ENCODE data around the gene LETM1. TPM values are rescaled to one million over a fixed set of nuclear protein-coding genes. Genes with fewer than 3 reads are reported as not detected.

LETM1 gene
- polyA plus RNA-seq, 3 donors, result 14.2 to 45.8 (median 19.9) TPM

DNA sequence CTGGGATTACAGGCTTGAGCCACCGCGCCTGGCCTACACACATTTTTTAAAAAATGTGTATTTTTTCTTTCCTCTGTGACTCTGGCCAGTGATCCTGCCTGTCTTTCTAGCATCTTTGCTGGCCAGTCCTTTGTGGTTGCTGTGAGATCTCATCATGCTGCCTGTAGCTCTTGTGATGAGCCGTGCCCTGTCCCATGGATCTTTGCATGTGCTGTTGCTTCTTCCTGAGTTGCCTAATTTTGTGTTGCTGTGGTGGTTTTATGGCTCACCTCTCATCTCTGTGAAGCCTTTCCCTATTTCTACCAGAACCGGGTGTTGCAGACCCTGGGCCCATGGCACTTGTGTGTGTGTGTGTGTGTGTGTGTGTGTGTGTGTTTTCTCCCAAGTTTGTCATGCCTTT is 23.5 kb upstream of the LETM1 start:
- no peak overlapping the region for H3K27ac ChIP-seq (ENCODE audit: low read depth, low read length)
- WGBS, 3 donors, result 79 to 93% (median 81%) methylated on average over 4 of the region's 4 CpGs

- H3K27ac ChIP-seq (ENCODE audit: low read depth, low read length), result no peak overlapping the region
- 52 to 93% (median 90%) methylated on average over 3 of the region's 3 CpGs for WGBS, 3 donors
Observed at GRCh38 chr4:1874201-1874600, 18.2 kb upstream of the LETM1 start.

DNA sequence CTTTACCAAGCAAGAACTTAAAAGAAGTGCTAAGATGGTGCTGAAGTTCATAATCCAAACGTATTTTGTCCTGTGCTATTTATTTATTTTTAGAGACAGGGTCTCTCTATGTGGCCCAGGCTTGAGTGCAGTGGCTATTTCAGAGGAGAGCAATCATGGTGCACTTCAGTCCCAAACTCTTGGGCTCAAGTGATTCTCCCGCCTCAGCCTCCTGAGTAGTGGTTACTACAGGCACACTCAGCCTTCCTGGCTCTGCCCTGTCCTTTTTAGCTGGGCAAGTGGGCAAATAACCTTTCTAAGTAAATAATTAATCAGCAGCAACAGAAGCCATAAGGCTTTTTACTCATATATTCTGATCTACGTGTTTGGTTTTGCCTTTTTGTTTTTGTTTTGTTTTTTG is 17.8 kb upstream of the LETM1 start:
- no peak overlapping the region for H3K27ac ChIP-seq (ENCODE audit: low read depth, low read length)
- WGBS, 3 donors, result 44 to 94% (median 76%) methylated on average over 3 of the region's 3 CpGs

DNA sequence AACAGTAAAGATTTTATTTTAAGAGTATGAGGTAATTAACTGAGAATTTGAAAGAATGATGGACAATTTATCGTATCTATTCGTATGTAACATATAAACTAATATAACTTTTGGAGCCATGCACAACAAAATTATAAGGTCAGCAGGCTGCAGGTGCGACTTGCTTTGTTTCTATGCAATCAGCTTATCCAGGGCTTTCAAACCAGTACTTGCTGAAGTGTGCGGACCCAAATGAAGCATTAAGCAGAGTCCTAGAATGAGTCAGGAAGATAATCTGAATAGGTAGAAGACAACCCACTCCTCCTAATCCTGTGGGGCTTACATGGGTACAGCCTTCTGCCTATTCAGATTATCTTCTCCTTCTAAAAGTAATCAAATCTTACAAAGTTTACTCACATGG is 17.3 kb upstream of the LETM1 start:
- WGBS, 3 donors, result 67 to 91% (median 91%) methylated on average over 4 of the region's 4 CpGs
- H3K27ac ChIP-seq (ENCODE audit: low read depth, low read length), result no peak overlapping the region

DNA sequence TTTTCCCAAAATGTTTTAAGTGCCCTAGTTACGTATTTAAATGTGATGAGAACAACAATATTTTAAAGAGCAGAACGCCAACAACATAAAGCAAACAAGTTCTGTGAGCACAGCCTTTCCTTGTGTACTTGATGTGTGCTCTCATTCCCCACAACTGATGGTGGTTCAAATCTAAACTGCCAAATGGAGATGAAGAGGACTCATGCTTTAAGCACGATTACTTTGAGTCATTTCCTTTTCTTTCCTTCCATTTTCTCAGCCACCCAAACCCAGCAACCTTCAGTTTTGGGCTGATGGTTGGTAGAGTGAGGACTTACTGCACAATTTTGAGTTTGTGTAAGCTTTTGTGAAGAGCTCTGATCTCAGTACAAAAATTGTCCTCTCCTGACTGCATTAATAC is 16.9 kb upstream of the LETM1 start:
- H3K27ac ChIP-seq (ENCODE audit: low read depth, low read length), result no peak overlapping the region
- WGBS, 3 donors, result 40 to 60% (median 56%) methylated on average over 3 of the region's 3 CpGs

DNA sequence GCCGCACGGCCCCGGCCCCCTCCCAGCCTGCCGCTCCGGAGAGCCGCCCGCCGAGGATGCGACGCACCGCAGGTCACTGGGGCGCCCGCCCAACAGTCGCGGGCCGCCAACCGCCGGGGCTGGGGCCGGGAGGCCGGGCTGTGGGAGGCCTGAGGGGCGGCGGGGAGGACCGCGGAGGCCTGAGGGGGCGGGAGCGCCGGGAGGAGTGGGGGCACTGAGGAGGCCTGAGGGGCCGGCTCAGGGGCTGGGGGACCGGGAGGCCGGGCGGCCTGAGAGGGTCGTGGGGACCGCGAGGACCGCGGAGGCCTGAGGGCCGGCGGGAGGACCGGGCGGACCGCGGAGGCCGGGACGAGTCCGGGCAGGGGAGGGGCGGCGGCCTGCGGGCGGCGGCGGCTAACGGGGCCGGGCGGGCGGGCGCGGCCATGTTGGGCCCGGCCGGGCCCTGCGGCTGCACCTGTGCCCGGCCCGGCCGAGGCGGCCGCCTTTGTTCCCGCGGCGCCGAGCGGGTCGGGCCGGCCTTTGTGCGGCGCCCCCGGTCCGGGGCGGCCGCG is 15.6 kb upstream of the LETM1 start:
- no peak overlapping the region for H3K27ac ChIP-seq (ENCODE audit: low read depth, low read length)
- WGBS, 3 donors, result 0 to 1% (median 0%) methylated on average over 26 to 79 of the region's 79 CpGs

DNA sequence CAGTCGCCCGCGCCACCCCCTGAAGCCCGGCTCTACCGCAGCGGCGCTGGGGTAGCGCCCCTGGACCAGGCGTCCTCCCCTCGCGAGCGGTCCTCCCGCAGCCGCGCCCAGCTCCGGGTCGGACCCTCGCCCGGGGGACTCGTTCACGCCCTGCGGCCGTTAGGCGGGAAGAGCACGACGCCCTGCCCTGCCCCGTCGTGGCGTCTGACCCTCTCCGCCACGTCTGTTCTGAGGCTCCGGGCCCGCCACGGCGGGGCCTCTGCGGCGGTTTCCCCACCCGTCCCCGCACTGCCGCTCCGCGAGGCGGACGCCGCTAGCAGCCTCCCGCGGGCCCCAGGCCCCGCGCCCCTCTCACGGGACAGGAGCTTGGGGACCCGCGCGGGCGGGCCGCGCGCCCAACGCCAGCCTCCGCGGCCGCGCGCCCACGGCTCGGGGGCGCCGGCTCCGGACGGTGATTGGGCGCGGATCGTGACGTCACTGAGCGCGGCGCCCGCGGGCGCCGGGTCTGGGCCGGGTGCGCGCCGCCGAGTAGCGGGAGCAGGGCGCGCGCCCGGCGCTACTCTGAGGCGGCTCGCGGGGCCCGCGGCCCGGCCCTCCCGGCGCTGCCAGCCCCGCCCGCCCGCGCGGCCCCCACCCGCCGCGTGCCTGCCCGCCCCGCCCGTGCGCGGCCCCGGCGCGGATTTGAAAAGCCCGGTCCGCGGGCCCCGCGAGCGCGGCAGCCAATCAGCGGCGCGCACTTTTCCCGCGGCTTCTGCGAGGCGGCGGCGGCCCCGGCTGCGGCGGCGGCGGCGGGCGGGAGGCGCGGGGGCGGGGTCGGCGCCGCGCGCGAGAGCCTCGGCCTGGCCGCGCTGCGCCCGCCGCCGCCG is 14.9 kb upstream of the LETM1 start, which contains the start of gene NSD2:
Gene NSD2, plus strand, starts transcription at position 816 of the 866 bp plus-strand sequence. CDS start 29,262 bp downstream, outside the sequence.
- peak within 1 kb of the TSS; percentile 7 for H3K27ac ChIP-seq (ENCODE audit: low read depth, low read length)
- 0% methylated on average over 50 to 151 of the region's 155 CpGs for WGBS, 3 donors

DNA sequence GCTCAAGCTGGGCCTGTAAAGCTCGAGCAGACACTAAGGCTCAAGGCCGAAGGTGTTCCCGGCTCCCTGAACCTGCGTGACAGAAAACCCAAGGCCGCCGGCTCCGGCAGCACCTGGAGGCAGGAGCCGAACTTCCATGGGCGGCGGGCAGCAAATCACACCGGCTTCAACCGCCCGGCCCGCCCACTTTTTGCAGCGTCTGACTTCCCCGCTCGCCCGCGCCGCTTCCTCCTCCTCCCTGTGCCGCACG is 14.3 kb upstream of the LETM1 start:
- H3K27ac ChIP-seq (ENCODE audit: low read depth, low read length), result peak overlapping the region; percentile 7
- 0% methylated on average over 11 to 22 of the region's 22 CpGs for WGBS, 3 donors

DNA sequence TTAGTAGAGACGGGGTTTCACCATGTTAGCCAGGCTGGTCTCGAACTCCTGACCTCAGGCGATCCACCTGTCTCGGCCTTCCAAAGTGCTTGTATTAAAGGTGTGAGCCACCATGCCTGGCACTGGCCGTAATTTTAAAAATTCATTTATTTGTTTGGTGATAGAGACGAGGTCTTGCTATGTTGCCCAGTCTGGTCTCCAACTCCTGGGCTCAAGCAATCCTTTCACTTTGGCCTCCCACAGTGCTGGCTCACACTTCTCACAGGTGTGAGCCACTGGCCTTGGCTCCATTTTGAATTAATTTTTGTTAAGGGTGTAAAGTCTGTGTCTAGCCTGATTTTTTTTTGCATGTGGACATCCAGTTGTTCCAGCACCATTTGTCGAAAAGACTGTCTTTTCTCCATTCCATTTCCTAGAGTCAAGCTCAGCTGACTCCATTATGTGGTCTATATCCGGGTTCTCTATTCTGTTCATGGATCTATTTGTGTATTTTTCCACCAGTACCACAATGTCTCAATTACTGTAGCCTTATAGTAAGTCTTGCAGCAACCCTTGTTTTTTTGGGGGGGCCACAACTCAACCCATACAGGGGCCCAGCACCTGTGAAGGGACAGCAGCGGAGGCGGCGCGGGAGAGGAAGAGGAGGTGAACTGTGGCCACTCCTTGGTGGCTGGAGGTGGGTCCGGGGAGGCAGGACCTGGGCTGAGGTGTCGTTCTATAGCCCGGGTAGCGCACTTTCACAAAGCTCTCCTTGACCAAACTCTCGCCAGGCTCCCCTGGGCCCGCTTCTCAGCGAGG is 13.8 kb upstream of the LETM1 start:
- peak overlapping the region; percentile 7 for H3K27ac ChIP-seq (ENCODE audit: low read depth, low read length)
- 43 to 55% (median 54%) methylated on average over 19 of the region's 19 CpGs for WGBS, 3 donors

- 90 to 97% (median 95%) methylated on average over 3 of the region's 3 CpGs for WGBS, 3 donors
- H3K27ac ChIP-seq (ENCODE audit: low read depth, low read length), result no peak overlapping the region
Observed at GRCh38 chr4:1868912-1869311, 13.0 kb upstream of the LETM1 start.

- 58 to 79% (median 72%) methylated on average over 5 of the region's 5 CpGs for WGBS, 3 donors
- no peak overlapping the region for H3K27ac ChIP-seq (ENCODE audit: low read depth, low read length)
Observed at GRCh38 chr4:1868293-1868692, 12.3 kb upstream of the LETM1 start.

DNA sequence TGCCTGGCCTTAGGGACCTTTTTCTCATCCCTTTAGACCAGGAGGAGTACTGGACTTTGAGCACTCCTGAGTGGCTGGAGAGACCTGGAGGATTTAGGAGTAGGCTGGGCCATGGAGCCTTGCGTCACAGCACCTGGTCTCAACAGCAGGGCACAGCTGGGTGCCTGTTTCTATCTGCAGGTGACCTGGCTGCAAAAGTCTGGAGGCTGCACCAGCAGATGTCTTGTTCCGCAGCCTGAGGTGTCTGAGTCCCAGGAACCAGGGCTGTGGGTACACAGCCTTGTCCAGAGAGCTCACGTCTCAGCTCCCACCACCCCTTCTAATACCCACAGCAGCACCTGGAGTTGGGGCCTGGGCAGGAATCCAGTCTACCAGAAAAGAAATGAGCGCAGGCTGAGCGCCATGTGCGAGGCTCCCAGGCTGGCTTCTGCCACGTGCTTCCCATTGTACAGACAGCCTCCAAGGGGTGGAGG is 10.3 kb upstream of the LETM1 start:
- H3K27ac ChIP-seq (ENCODE audit: low read depth, low read length), result no peak overlapping the region
- WGBS, 3 donors, result 55 to 85% (median 85%) methylated on average over 7 of the region's 7 CpGs

DNA sequence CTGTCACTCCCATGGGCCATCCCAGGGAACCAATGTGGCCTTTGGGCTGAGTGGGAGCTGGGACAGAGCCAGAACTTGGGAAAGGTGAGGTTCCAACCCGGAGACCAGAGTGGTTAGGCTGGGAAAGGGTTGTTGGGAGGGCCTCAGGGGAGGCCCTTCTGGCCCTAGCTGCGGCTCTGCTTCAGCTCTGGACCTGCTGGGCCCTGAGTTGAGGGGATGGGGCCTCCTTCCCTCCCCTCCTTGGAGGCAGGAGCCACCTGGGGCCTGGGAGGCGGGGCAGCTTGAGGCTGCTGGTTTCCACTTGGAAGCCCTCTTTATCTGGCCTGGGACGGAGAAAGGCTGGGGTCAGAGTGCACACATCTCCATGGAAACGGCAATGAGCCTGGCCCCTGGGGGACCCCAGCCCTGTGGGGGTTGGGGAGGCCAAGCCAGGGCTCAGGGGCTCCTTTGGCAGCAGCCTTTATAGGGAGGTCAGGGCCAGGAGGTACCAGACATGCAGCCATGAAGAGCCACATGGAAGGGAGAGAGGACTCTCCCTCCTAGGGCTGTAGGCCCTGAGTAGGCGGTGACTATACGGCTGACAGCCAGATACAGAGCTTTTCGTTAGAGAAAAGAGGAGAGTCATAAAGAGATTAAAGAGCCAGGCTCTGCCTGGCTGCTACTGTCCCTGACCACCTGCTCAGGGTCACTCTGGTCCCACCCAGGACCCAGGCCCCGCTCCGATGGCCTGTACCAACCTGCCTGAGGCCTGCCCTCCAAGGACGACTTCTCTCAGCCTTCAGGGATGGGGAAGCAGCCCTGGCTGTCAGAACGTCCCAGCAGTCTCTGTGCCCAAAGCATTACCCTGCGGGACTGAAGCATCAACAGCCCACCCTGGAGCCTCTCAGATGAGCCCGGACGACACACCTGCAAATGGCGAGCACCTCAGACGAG is 8.4 kb upstream of the LETM1 start:
- 82 to 87% (median 85%) methylated on average over 15 to 17 of the region's 17 CpGs for WGBS, 3 donors
- no peak overlapping the region for H3K27ac ChIP-seq (ENCODE audit: low read depth, low read length)

GRCh38 chr4:1863297-1864033 is 7.5 kb upstream of the LETM1 start:
- WGBS, 3 donors, result 80 to 90% (median 87%) methylated on average over 11 of the region's 11 CpGs
- H3K27ac ChIP-seq (ENCODE audit: low read depth, low read length), result no peak overlapping the region

DNA sequence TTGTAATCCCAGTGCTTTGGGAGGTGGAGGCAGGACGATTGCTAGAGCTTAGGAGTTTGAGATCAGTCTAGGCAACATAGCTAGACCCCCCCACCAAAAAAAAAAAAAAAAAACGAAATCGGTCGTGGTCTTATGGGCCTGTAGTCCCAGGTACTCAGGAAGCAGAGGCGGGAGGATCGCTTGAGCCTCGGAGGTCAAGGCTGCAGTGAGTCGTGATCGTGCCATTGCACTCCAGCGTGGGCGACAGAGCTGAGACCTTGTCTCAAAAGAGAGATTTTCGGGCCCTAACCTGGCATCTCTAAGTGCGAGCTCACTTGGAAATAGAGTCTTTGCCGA is 7.0 kb upstream of the LETM1 start:
- WGBS, 3 donors, result 68 to 71% (median 69%) methylated on average over 14 of the region's 14 CpGs

DNA sequence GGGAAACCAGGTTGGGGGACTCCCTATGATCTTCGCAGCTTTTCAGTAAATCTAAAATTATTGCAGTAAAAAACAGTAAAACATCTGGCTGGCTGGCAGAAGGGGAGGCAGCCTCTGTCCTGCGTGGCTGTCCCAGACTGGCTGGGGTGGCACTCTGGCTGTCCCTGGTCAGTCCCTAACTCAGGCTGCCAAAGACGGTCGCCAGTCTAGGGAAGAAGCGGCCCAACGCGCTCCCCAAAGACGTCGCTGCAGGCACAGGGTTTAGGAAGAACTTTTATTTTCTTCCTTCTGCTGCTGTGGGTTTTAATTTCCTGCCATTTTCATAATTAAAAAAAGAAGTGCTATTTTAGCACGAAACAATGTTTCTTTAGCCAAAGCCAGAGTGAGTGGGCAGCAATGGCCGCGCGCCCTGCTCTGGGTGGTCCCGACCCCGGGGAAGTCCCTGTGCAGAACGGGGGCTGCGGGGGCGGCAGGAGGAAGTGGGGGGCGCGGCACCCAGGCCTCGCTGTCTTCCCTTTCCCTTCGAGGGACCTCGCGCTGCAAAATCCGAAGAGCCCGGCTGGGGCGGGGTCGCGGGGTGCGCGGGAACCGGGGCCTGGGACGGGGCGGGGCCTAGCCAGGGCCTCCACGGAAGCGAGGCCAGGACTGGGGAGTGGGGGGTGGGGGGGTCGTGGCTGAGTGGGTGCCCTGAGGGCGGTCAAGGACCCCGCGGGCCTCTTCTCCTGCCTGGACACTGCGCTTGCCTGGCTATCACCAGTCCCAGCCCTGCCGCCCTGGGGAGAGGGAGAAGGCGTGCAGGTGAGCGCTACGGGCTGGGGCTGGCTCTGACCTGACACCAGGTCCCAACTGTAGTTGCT is 6.3 kb upstream of the LETM1 start:
- 16 to 34% (median 17%) methylated on average over 39 to 45 of the region's 45 CpGs for WGBS, 3 donors

More for the DNA sequence above, 7.0 kb upstream of the LETM1 start:
- H3K27ac ChIP-seq (ENCODE audit: low read depth, low read length), result no peak overlapping the region

GRCh38 chr4:1859389-1859753 is 3.4 kb upstream of the LETM1 start:
- no peak overlapping the region for H3K27ac ChIP-seq (ENCODE audit: low read depth, low read length)
- WGBS, 3 donors, result 74 to 100% (median 88%) methylated on average over 1 of the region's 1 CpG

More for the DNA sequence above, 6.3 kb upstream of the LETM1 start:
- no peak overlapping the region for H3K27ac ChIP-seq (ENCODE audit: low read depth, low read length)

Measured in adipose tissue (tissue), 3 donors.